Stimulated activated CD8-positive, alpha-beta memory T cell treated with anti-CD3 and anti-CD28 coated beads, Interleukin-15, amount 100 ng/mL, for 4 hours (primary cell): ENCODE results near the gene TOM1L2.
"Not testable (repeated sequence)": the region's sequence is repeated elsewhere in the genome, so short reads cannot be mapped to it uniquely, and the experiment has no call there.

Experiments
- DNase-seq, 2 donors: peaks; one replicate each; pipeline ENCODE4 v3.0.0-alpha.2; 2020; ENCODE audit warnings: low read depth in 2 of 2

Gene TOM1L2

GRCh38 chr17:17924131-17924856, 47.9 kb downstream of the TOM1L2 start:
- no peak for DNase-seq

GRCh38 chr17:17922070-17922614, 50.1 kb downstream of the TOM1L2 start:
- DNase-seq = no peak

- no peak for DNase-seq
Observed at GRCh38 chr17:17921192-17922069, 50.8 kb downstream of the TOM1L2 start.

GRCh38 chr17:17919169-17920107, 52.8 kb downstream of the TOM1L2 start:
- peak in 1 of 2 donors; percentile 25 for DNase-seq

- no peak for DNase-seq
Observed at GRCh38 chr17:17917394-17917793, 54.8 kb downstream of the TOM1L2 start.

- no peak for DNase-seq
Observed at GRCh38 chr17:17915183-17915582, 57.0 kb downstream of the TOM1L2 start.

- DNase-seq = peak in 1 of 2 donors; percentile 1
Observed at GRCh38 chr17:17913695-17914332, 58.4 kb downstream of the TOM1L2 start.

- DNase-seq = not testable (repeated sequence)
Observed at GRCh38 chr17:17912336-17912735, 59.9 kb downstream of the TOM1L2 start.

GRCh38 chr17:17911001-17911613, 61.1 kb downstream of the TOM1L2 start:
- no peak for DNase-seq

- DNase-seq = no peak
Observed at GRCh38 chr17:17910060-17910459, 62.1 kb downstream of the TOM1L2 start.

GRCh38 chr17:17909078-17909477, 63.1 kb downstream of the TOM1L2 start:
- DNase-seq = no peak

- no peak for DNase-seq
Observed at GRCh38 chr17:17907469-17907868, 64.7 kb downstream of the TOM1L2 start.

- DNase-seq = no peak
Observed at GRCh38 chr17:17906418-17907215, 65.6 kb downstream of the TOM1L2 start.

- no peak for DNase-seq
Observed at GRCh38 chr17:17905036-17905320, 67.2 kb downstream of the TOM1L2 start.

GRCh38 chr17:17904166-17905035, 67.8 kb downstream of the TOM1L2 start:
- DNase-seq = no peak

- no peak for DNase-seq
Observed at GRCh38 chr17:17902877-17903276, 69.3 kb downstream of the TOM1L2 start.

GRCh38 chr17:17902376-17902775, 69.8 kb downstream of the TOM1L2 start:
- DNase-seq = no peak

GRCh38 chr17:17900615-17901520, 71.3 kb downstream of the TOM1L2 start:
- DNase-seq = no peak
